CD4-positive, alpha-beta memory T cell (primary cell): Measurements from ENCODE around the gene NMT1. TPM values are rescaled to one million over a fixed set of nuclear protein-coding genes. Genes with fewer than 3 reads are reported as not detected.
"Not testable (repeated sequence)": the region's sequence is repeated elsewhere in the genome, so short reads cannot be mapped to it uniquely, and the experiment has no call there.

Experiments
- CTCF ChIA-PET: fragments of 350-600 bp; sonication (Branson Sonifier 250); formaldehyde crosslinking; loops from one replicate; lab custom pipeline; 2021; ENCODE audit warnings: inconsistent platforms; ENCODE audit not compliant: partially characterized antibody; lab: Charles Lee
- POLR2A ChIA-PET: fragments of 350-600 bp; sonication (Branson Sonifier 250); formaldehyde crosslinking; loops from one replicate; lab custom pipeline; 2021; ENCODE audit not compliant: partially characterized antibody; lab: Charles Lee
- DNase-seq, 5 donors: peaks; one replicate each; pipeline versions ENCODE4 v3.0.0 to v3.0.0-alpha.2; 2020 to 2022; ENCODE audit warnings: mixed read lengths in 1 of 5
- H3K27ac ChIP-seq: one replicate; pipeline ENCODE4 v1.7.0; 2013; ENCODE audit warnings: low read depth, low read length
- H3K27me3 ChIP-seq: 2 replicates; pipeline ENCODE4 v1.7.0; 2013; ENCODE audit warnings: mild to moderate bottlenecking, low read length, moderate library complexity; ENCODE audit not compliant: insufficient read depth
- H3K36me3 ChIP-seq: 2 replicates; pipeline ENCODE4 v1.7.0; 2013; ENCODE audit warnings: mild to moderate bottlenecking, low read length, moderate library complexity; ENCODE audit not compliant: insufficient read depth
- H3K4me1 ChIP-seq: 2 replicates; pipeline ENCODE4 v1.7.0; 2013; ENCODE audit warnings: mild to moderate bottlenecking, low read length, moderate library complexity; ENCODE audit not compliant: insufficient read depth
- H3K4me3 ChIP-seq, 2 donors: one replicate each; pipeline ENCODE4 v1.7.0; 2013; ENCODE audit warnings: low read length in 2 of 2, mild to moderate bottlenecking in 1 of 2
- H3K9me3 ChIP-seq, 2 donors: one replicate each; pipeline ENCODE4 v1.7.0; 2013; ENCODE audit warnings: low read length in 2 of 2, control low read depth in 1 of 2; ENCODE audit not compliant: control insufficient read depth in 1 of 2
- H3K27ac Mint-ChIP-seq, 7 donors: one replicate each; pipeline ENCODE4 v1.8.0; 2020 to 2021; ENCODE audit warnings: mixed read lengths in 7 of 7, mild to moderate bottlenecking in 6 of 7, inconsistent platforms in 3 of 7, moderate library complexity in 3 of 7
- H3K27me3 Mint-ChIP-seq, 2 donors: one replicate each; pipeline ENCODE4 v1.8.0; 2020 to 2021; ENCODE audit warnings: mixed read lengths in 2 of 2
- H3K36me3 Mint-ChIP-seq, 2 donors: one replicate each; pipeline ENCODE4 v1.8.0; 2020 to 2021; ENCODE audit warnings: mixed read lengths in 2 of 2, inconsistent platforms in 1 of 2, mild to moderate bottlenecking in 1 of 2
- H3K4me1 Mint-ChIP-seq, 4 donors: one replicate each; pipeline ENCODE4 v1.8.0; 2020 to 2021; ENCODE audit warnings: mixed read lengths in 4 of 4, mild to moderate bottlenecking in 1 of 4
- H3K4me3 Mint-ChIP-seq, 8 donors: one replicate each; pipeline ENCODE4 v1.8.0; 2020 to 2021; ENCODE audit warnings: mixed read lengths in 8 of 8, mild to moderate bottlenecking in 7 of 8, moderate library complexity in 6 of 8, inconsistent platforms in 3 of 8
- H3K9me3 Mint-ChIP-seq, 8 donors: one replicate each; pipeline ENCODE4 v1.8.0; 2020 to 2021; ENCODE audit warnings: mixed read lengths in 8 of 8, mild to moderate bottlenecking in 5 of 8, inconsistent platforms in 3 of 8, moderate library complexity in 1 of 8
- intact Hi-C: fragments of 100-400 bp; cut with micrococcal nuclease; formaldehyde crosslinking; loops from one replicate; pipeline ENCODE4 v1.15.1; 2023
- polyA plus RNA-seq, 2 donors: library from polyadenylated mRNA; unstranded; fragments of 300-500 nt; fragmentation: Illumina TruSeq; gene quantifications; one replicate each; pipeline ENCODE4 v1.2.3, GENCODE V29; 2021
- total RNA-seq, 2 experiments: library from RNA; stranded (reverse); gene quantifications; one replicate each; pipeline ENCODE4 v1.2.3, GENCODE V29; 2021

The NMT1 gene
- total and polyA plus RNA-seq, 4 experiments from 2014 or later, result 56.2 to 126 (median 100) TPM

DNA sequence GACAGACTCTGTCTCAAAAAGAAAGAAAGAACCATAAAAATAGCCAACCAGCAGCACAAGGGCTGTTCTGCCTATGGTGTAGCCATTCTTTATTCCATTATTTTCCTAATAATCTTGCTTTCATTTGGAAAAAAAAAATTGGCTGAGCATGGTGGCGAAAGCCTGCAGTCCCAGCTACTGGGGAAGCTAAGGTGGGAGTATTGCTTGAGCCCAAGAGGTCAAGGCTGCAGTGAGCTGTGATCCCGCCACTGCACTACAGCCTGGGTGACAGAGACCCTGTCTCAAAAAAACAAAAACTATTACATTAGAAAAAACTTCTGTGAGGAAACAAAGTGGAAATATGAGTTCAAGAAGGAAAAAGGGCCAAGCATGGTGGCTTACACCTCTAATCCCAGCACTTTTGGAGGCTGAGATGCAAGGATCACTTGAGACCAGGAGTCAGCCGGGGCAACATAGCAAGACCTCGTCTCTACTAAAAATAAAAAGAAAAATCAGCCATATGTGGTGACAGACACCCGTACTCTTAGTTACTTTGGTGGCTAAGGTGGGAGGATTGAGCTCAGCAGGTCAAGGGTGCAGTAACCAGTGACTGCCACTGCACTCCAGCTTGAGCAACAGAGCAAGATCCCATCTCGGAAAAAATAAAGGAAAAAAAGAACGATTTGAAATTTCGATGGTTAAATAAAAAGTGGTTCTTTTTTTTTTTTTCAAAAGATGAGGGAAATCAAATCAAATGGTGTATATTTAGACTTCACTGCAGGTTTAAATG, 12.1 kb upstream of the NMT1 start:
- Histone ChIP-seq H3K4me3 (no peak overlapping the region), H3K9me3 (no peaks in the 10 kb centered on the region), H3K36me3 (no peaks in the 10 kb centered on the region), H3K27me3 (no peaks in the 10 kb centered on the region), H3K27ac (peak overlapping the region; percentile 38), H3K4me1 (peaks cover 42% of the 10 kb centered on the region)
- peaks cover 17 to 45% (median 32%) of the 10 kb centered on the region in 4 donors for H3K4me1 Mint-ChIP-seq
- ChIA-PET POLR2A (interaction anchor here (0.6 to 3.9 kb wide), 6 partner anchors 14 to 1660 kb away, joined by 3 to 105 read pairs (median 8); partner anchors contain the start of genes EFTUD2, HEXIM1 and NMT1), CTCF (interaction anchor here (0.7 to 1.4 kb wide), 9 partner anchors 11 to 149 kb away, joined by 3 to 7 read pairs (median 4); partner anchors contain the start of gene ACBD4)
- peaks cover 0 to 7% of the 10 kb centered on the region in 2 donors for H3K36me3 Mint-ChIP-seq
- intact Hi-C loops, result no loop called here
- H3K27ac Mint-ChIP-seq, result peak overlapping the region; percentile 64 to 97 (median 77)
- no peaks in the 10 kb centered on the region for H3K9me3 Mint-ChIP-seq
- no peaks in the 10 kb centered on the region for H3K27me3 Mint-ChIP-seq
- DNase-seq, result no peak
- peak overlapping the region in 7 of 8 donors; percentile 16 to 64 (median 54) for H3K4me3 Mint-ChIP-seq

GRCh38 chr17:45050481-45051059, 10.5 kb upstream of the NMT1 start:
- POLR2A ChIA-PET, result interaction anchor here (0.6 to 3.9 kb wide), 14 partner anchors 12 to 864 kb away, joined by 3 to 105 read pairs (median 4); partner anchors contain the start of genes CCDC43, EFTUD2, HEXIM1 and NMT1
- peak overlapping the region; percentile 86 to 95 (median 88) for H3K4me3 Mint-ChIP-seq
- peaks cover 0 to 6% of the 10 kb centered on the region in 2 donors for H3K36me3 Mint-ChIP-seq
- no peaks in the 10 kb centered on the region for H3K27me3 Mint-ChIP-seq
- peak in 4 of 5 donors; percentile 3 to 30 (median 21) for DNase-seq
- Histone ChIP-seq H3K36me3 (no peaks in the 10 kb centered on the region), H3K9me3 (no peaks in the 10 kb centered on the region), H3K4me3 (peak overlapping the region; percentile 66 to 98), H3K27ac (peak overlapping the region; percentile 96), H3K4me1 (peaks cover 42% of the 10 kb centered on the region), H3K27me3 (no peaks in the 10 kb centered on the region)
- peak overlapping the region; percentile 93 to 98 (median 96) for H3K27ac Mint-ChIP-seq
- CTCF ChIA-PET, result interaction anchor here (0.6 to 2.6 kb wide), 5 partner anchors 11 to 85 kb away, joined by 3 to 11 read pairs (median 3); partner anchors contain the start of genes ACBD4 and NMT1
- no peaks in the 10 kb centered on the region for H3K9me3 Mint-ChIP-seq
- peaks cover 19 to 44% (median 31%) of the 10 kb centered on the region in 4 donors for H3K4me1 Mint-ChIP-seq
- intact Hi-C loops, result loop anchor here (1.0 to 5.0 kb wide), 3 partner anchors 11 to 151 kb away; partner anchors contain the start of genes EFTUD2 and NMT1

DNA sequence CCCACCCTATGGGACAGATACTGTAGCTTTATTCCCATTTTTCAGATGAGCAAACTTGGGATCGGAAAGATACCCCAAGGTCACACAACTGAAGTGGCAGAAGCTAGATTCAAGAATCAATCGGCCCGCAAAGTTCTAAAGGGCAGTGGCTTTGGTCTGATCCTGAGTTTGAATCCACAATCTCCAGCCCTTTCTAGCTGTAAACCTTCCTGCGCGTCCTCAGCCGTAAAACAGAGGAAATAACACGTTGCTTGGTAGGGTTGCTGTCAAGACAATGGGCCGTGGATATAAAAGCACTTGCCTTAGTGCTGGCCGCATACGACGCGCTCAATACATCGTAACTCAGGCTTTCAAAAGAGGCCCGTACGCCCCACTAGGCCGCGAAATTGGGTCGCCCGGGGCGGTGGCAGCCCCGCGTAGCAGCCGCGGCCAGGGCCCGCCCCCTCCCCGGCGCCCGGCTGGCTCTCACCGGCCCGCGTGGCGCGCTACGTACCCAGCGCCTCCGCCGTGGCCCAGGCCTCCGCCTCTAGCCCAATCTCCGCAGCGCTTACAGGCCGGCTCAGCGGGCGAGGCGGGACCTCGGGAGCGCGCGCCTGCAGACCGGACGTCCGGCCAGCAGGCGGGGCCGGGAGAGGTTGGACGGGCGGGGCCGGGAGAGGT, 9.9 kb upstream of the NMT1 start, which contains the start of gene DCAKD:
Gene DCAKD (minus strand): TSS at position 573 of the 660 bp plus-strand sequence. CDS start 16,747 bp downstream, outside the sequence.
- Histone ChIP-seq H3K4me1 (peaks cover 42% of the 10 kb centered on the region), H3K27me3 (no peaks in the 10 kb centered on the region), H3K9me3 (no peaks in the 10 kb centered on the region), H3K36me3 (no peaks in the 10 kb centered on the region), H3K4me3 (peak within 1 kb of the TSS; percentile 66 to 98), H3K27ac (peak within 1 kb of the TSS; percentile 96)
- Mint-ChIP-seq H3K4me1 (peaks cover 18 to 46% (median 31%) of the 10 kb centered on the region in 4 donors), H3K9me3 (no peaks in the 10 kb centered on the region), H3K27ac (peak within 1 kb of the TSS; percentile 93 to 98 (median 96)), H3K27me3 (no peaks in the 10 kb centered on the region), H3K36me3 (peaks cover 0 to 7% of the 10 kb centered on the region in 2 donors), H3K4me3 (peak within 1 kb of the TSS; percentile 87 to 95 (median 89))
- peak; percentile 88 to 91 (median 89) for DNase-seq
- POLR2A ChIA-PET, result interaction anchor here (0.6 to 3.9 kb wide), 13 partner anchors 12 to 865 kb away, joined by 3 to 105 read pairs (median 4); partner anchors contain the start of genes CCDC43, EFTUD2, HEXIM1 and NMT1
- CTCF ChIA-PET, result interaction anchor here (1.0 to 2.6 kb wide), 4 partner anchors 10 to 48 kb away, joined by 3 to 11 read pairs (median 3); partner anchors contain the start of gene NMT1
- intact Hi-C loops, result loop anchor here (1.0 to 5.0 kb wide), 3 partner anchors 10 to 152 kb away; partner anchors contain the start of genes EFTUD2 and NMT1

- not testable (repeated sequence) for H3K27me3 Mint-ChIP-seq, H3K36me3 ChIP-seq, H3K4me3 ChIP-seq, DNase-seq, H3K27me3 ChIP-seq, H3K36me3 Mint-ChIP-seq, H3K9me3 ChIP-seq, H3K9me3 Mint-ChIP-seq
- intact Hi-C loops, result loop anchor here (1.0 to 5.0 kb wide), 3 partner anchors 10 to 152 kb away; partner anchors contain the start of genes EFTUD2 and NMT1
- H3K4me1 ChIP-seq, result peaks cover 41% of the 10 kb centered on the region
- CTCF ChIA-PET, result interaction anchor here (1.2 to 2.6 kb wide), 2 partner anchors 9 to 47 kb away, joined by 3 to 11 read pairs; partner anchors contain the start of gene NMT1
- Mint-ChIP-seq H3K27ac (peak overlapping the region in 1 of 7 donors; percentile 95), H3K4me1 (peaks cover 18 to 44% (median 30%) of the 10 kb centered on the region in 4 donors), H3K4me3 (peak overlapping the region in 3 of 8 donors; percentile 84 to 87 (median 84))
- POLR2A ChIA-PET, result interaction anchor here (1.5 to 3.9 kb wide), 4 partner anchors 11 to 152 kb away, joined by 10 to 105 read pairs (median 16); partner anchors contain the start of genes EFTUD2, HEXIM1 and NMT1
- H3K27ac ChIP-seq, result peak overlapping the region; percentile 66
Measured at GRCh38 chr17:45051720-45052051, 9.4 kb upstream of the NMT1 start.

- H3K9me3 Mint-ChIP-seq, result no peaks in the 10 kb centered on the region
- ChIA-PET CTCF (interaction anchor here (2.6 kb wide), 1 partner anchor 9 kb away, joined by 11 read pairs; the partner anchor contains the start of gene NMT1), POLR2A (interaction anchor here (0.6 to 3.9 kb wide), 6 partner anchors 11 to 603 kb away, joined by 3 to 105 read pairs (median 3); partner anchors contain the start of genes HEXIM1, HEXIM2 and NMT1)
- Histone ChIP-seq H3K27me3 (no peaks in the 10 kb centered on the region), H3K4me3 (peak overlapping the region in 1 of 2 donors; percentile 43), H3K27ac (peak overlapping the region; percentile 66), H3K36me3 (no peaks in the 10 kb centered on the region), H3K4me1 (peaks cover 38% of the 10 kb centered on the region), H3K9me3 (no peaks in the 10 kb centered on the region)
- intact Hi-C loops, result loop anchor here (5.0 kb wide), 1 partner anchor 45 kb away; no protein-coding TSS in a partner anchor
- peak overlapping the region; percentile 77 to 89 (median 86) for H3K4me3 Mint-ChIP-seq
- H3K4me1 Mint-ChIP-seq, result peaks cover 18 to 39% (median 29%) of the 10 kb centered on the region in 4 donors
- peak overlapping the region; percentile 91 to 96 (median 95) for H3K27ac Mint-ChIP-seq
- DNase-seq, result peak; percentile 54 to 75 (median 70)
- H3K27me3 Mint-ChIP-seq, result no peaks in the 10 kb centered on the region
- H3K36me3 Mint-ChIP-seq, result peaks cover 0 to 7% of the 10 kb centered on the region in 2 donors
Measured at GRCh38 chr17:45052052-45052772, 8.9 kb upstream of the NMT1 start.
